GM19238 (cell line): ENCODE data around the gene TRAF3.
"Not testable (repeated sequence)": the region's sequence is repeated elsewhere in the genome, so short reads cannot be mapped to it uniquely, and the experiment has no call there.

Experiments used
- DNase-seq: peaks from one replicate; pipeline ENCODE4 v3.0.0; 2011; ENCODE audit warnings: low spot score; ENCODE audit not compliant: insufficient read length

The TRAF3 gene

DNA sequence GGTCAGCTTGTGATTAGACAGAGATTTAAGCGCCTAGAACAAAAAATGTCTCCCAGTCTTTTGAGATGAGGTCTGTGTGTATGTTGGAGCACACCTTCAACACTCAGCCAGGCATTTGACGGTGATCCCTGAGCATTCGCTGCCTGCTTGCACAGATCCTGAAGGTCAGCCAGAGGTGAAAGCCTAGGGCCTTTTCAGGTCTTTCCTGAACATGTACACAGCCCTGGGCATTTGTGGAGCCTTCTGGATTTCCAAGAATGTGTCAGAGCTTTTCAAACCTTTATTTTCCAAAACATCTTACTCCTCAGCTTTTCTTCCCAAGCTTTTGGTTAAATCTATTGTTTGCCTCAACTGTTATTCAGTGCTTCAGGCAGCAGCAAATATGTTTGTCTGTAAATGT, 86.1 kb downstream of the TRAF3 start:
- DNase-seq = no peak

GRCh38 chr14:102865916-102866315, 88.7 kb downstream of the TRAF3 start:
- DNase-seq = not testable (repeated sequence)

DNA sequence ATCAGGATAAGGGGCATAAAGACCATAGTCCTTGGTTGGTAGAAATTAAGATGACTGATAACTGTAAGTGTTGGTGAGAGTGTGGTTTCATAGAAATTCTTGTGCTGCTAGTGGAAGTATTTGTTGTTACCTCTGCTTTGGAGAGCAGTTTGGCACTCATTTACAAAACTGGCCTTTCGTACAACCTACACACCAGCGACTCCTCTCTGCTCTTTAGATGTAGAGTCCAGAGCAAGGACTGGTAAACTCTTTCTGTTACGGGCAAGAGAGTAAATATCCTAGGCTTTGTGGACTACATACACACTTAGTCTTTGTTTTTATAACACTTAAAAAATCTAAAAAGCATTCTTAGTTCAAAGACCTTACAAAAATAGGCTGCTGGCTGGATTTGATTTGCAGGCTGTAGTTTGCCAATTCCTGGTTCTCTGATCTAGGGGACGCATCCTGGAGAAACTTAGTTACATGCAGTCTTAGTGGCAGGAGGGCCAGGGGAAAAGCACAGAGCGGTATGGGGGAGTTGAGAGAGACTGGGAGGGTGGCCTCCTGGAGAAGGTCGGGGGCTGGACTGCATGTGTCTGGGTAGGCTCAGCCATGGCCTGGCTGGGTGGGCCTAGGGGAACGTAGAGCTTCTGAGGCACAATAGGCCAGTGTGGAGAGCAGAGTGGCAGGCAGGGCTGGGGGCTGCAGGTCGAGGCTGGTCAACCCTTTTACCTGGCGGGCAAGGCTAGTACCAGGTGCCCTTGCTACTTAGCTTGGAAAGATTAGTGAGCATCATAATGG, 89.9 kb downstream of the TRAF3 start:
- DNase-seq = no peak

DNA sequence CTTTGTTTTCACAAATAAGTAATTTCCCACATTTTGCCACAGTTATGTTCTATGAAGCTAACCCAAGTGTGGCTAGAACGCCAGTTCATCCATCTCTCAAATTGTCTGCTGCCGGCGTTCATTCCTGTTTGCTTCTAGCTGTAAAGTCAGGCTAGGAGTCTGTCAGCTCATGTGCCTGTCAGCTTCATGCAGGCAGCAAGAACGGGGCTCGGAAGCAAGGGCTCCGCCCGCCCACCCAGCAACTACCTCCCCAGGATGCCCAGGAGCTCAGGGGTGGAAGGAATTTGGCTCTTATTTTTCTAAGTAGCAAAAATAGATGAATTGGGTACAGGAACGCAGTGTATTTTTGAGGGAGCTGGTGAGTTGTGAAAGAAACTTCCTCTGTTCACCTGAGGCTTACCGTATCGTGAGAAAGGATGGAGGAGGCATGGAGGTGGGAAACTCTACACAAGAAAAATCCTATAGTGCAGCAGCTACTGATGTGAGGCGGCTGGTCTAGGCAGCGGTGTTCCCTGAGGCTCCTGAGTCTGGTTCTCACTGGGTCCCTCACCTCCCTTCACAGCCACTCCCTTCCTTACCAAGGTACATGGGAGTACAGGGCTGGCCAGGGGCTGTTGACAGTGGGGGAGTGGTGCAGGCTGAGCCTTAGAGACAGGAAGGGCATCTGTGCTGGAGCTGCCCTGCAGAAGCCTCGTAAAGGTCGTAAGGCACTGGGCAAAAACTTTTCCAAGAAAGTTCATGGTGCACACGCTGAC, 90.8 kb downstream of the TRAF3 start:
- no peak for DNase-seq

GRCh38 chr14:102868956-102869547, 91.8 kb downstream of the TRAF3 start:
- DNase-seq = no peak

DNA sequence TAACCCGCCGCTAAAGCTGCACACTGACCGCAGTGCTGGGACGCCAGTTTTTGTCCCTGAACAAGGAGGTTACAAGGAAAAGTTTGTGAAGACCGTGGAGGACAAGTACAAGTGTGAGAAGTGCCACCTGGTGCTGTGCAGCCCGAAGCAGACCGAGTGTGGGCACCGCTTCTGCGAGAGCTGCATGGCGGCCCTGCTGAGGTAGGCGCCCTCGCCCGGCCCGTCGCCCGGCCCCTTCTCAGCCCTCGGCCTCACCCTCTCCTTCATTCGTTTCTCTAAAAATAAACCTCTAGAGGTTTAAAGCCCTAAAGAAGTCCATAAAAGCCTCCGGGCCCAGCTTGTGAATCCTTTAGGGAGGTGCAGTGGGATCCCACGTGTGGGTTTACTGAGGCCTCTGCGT, 93.0 kb downstream of the TRAF3 start:
- no peak for DNase-seq

DNA sequence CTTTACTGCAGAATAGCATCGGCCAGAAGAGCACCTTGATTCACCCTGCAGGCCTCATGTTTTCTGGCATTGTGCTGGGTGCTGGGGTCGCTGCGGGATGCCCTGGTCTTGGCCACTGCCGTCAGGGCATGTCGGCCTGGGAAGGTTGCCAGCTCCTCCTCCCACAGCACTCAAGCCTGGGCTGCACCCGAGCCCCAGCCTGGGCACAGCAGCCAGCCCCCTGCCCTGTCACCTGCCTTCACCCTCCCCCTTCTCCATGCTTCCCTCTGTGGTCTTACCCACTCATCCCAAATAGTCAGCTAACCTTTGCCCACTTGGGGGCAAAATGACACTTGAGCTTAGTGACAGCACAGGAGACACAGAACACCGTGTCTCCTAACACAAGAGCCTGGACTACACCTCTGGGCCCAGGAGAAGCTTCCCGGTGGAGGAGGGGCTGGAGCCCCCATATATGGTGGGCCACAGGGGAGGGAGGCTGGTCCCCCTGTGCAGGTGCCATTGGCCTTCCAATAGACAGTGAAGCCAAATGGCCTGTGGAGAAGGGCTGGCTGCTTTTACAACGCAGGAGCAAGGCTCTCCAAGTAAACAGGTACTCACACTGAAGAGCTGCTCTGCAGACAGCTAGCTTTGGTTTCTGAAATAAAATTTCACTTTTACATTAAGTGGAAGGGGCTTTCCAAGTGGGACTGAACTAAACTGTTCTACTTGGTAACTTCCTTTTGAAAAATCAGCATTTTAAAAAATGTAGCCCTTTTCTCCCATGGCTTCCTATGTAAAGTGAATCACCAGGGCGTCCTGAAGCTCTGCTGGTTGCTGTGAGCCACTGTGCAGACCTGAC, 94.0 kb downstream of the TRAF3 start:
- DNase-seq = no peak

DNA sequence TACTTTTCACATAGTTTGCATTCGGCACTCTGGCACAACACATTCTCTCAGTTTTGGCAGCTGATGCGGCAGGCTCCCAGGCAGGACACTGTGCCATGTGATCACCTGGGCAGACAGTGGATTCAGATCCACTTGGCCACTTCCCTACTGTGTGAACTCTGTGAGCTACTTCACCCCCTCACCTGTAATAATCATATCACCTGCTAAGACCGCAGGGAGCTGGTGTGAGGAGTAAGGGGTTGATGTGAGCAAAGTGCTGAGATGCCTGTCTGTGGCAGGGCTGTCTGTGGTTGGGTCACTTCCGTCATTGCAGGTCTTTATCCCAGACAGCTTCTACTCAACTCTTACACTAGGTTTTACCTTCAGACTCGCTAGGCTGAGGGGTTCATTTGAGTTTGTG, 94.8 kb downstream of the TRAF3 start:
- DNase-seq = no peak

DNA sequence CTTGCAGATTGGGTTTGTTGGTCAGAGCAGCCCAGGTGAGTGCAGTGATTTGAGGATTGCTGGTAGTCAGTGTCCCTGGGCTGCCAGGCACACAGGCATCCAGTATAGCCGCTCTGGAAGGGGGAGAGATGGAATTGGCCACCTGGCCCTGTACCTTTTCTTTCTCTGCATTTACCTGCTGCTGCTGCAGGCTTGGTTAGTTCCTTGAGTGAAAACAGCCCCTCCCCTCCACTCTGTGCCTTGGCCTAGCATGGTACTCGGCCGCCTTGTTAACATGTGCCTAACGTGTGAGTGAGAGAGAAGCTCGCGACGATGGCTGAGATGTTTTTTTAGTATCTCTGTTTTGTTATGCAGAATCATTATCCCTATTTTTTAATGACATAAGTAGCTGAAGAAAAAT, 95.9 kb downstream of the TRAF3 start:
- no peak for DNase-seq

GRCh38 chr14:102873546-102874061, 96.4 kb downstream of the TRAF3 start:
- no peak for DNase-seq

- no peak for DNase-seq
Observed at GRCh38 chr14:102875652-102876051, 98.4 kb downstream of the TRAF3 start.

- not testable (repeated sequence) for DNase-seq
Observed at GRCh38 chr14:102877511-102877910, 100.3 kb downstream of the TRAF3 start.

- no peak for DNase-seq
Observed at GRCh38 chr14:102878174-102878969, 101.1 kb downstream of the TRAF3 start.

DNA sequence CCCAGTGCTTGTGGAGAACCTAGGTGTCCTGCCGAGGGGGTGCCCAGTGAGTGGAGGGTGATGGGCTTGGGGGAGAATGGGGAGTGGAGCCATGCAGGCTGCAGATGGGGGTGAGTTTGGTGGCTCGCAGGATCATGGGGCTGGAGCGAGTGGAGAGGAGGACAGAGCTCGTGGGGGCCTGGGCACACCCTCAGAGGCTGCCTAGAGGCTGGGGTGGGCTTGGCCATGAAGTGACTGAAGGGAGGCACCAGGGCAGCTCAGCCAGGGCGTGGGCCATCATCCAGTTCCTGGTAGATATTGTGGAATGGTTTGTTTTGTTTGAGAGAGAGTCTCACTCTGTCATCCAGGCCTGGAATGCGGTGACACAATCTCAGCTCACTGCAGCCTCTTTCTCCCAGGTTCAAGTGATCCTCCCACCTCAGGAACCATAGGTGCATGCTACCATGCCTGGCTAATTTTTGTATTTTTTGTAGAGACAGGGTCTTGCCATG, 101.8 kb downstream of the TRAF3 start:
- no peak for DNase-seq

- no peak for DNase-seq
Observed at GRCh38 chr14:102882226-102882906, 105.1 kb downstream of the TRAF3 start.

DNA sequence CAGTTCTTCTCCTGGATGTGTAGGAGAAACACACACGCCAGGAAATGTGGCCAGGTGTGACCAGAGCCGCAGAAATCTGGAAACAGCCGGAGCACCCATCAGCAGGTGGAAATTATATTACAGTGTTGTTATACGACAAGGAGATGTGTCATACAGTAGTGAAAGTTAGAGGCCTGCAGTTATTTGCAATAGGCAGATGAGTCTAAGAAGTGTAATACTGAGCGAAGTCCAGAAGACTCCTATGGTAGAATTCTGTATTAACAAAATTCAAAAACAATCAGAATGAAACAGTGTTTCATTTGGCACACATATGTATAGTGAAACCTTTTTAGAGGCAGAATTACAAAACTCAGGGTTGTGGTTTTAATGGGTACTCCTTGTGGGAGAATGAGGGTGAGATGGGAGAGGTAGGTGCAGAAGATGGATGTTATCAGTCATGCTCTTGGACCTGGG, 105.9 kb downstream of the TRAF3 start:
- DNase-seq = no peak

GRCh38 chr14:102883554-102883953, 106.3 kb downstream of the TRAF3 start:
- DNase-seq = no peak

DNA sequence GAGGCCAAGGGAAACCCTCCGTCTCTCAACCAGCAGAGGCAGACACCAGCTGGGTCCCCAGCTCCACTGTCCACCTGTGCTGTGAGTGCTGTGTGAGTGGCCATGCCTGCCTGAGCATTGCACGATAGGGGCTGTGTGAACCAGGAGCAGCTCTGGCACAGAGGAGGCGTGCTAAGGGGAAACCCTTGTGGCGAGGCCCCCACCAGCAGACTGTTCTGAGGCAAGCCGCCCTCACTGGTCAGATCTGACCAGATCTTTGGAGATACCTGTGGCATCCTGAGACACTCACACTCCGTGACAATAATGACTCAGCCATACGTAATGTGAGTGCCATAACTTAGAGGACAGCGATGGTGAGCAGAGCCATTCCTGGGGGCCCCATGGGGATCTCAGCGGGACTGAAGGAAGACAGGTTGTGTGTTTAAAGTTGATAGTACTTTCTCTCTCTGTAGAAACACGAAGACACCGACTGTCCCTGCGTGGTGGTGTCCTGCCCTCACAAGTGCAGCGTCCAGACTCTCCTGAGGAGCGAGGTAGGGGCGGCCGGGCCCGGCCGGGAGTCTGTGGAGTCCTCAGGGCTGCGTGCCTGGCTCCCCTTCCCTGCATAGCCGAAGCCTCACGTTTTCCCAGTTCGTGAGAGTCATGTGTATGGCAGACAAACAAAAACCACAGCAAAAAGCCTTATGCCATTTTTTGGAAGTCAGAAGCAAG, 108.6 kb downstream of the TRAF3 start:
- no peak for DNase-seq

DNA sequence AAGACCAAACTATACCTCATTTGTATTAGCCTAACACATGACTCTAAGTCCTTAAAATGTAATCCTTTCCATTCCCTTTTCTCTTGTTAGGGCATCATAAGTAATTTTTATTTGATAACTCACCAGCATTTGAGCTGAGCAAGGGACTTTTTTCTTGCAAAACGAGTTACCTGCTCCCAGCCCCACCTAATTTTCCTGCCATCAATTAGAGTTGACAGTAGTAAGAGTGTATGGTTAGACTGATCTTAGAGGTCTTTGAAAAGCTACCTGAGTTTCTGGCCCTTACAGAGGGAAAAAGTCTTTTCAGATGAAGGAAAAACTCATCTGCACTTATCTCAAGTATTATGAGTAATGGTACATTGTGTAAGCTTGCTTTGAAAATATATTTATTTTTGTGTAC, 111.5 kb downstream of the TRAF3 start:
- DNase-seq = no peak
